CD4-positive, alpha-beta T cell treated with Interleukin-4 for 4 hours (primary cell): ENCODE results near the gene BTLA.
"Not testable (repeated sequence)": the region's sequence is repeated elsewhere in the genome, so short reads cannot be mapped to it uniquely, and the experiment has no call there.

Experiments used
- DNase-seq: peaks from one replicate; pipeline ENCODE4 v3.0.0-alpha.2; 2020

Gene BTLA

GRCh38 chr3:112498914-112499711 lies at the start of gene BTLA:
TSS of gene BTLA (minus strand) at chr3:112499472. CDS start at chr3:112499358, 114 bp downstream.
- DNase-seq = peak; percentile 42

GRCh38 chr3:112546216-112546759 lies 47.0 kb upstream of the BTLA start:
- no peak for DNase-seq

- no peak for DNase-seq
Observed at GRCh38 chr3:112539825-112540650, 40.8 kb upstream of the BTLA start.

GRCh38 chr3:112531358-112531781 lies 32.1 kb upstream of the BTLA start:
- DNase-seq = peak; percentile 36

- DNase-seq = no peak
Observed at GRCh38 chr3:112530573-112530972, 31.3 kb upstream of the BTLA start.

GRCh38 chr3:112524127-112524526 lies 24.9 kb upstream of the BTLA start:
- DNase-seq = not testable (repeated sequence)

- DNase-seq = peak; percentile 71
Observed at GRCh38 chr3:112519424-112520001, 20.2 kb upstream of the BTLA start.

GRCh38 chr3:112518970-112519369 lies 19.7 kb upstream of the BTLA start:
- not testable (repeated sequence) for DNase-seq

- peak; percentile 27 for DNase-seq
Observed at GRCh38 chr3:112514527-112515128, 15.4 kb upstream of the BTLA start.

- DNase-seq = no peak
Observed at GRCh38 chr3:112512320-112512719, 13.0 kb upstream of the BTLA start.

GRCh38 chr3:112508860-112509259 lies 9.6 kb upstream of the BTLA start:
- DNase-seq = no peak

- DNase-seq = no peak
Observed at GRCh38 chr3:112508261-112508660, 9.0 kb upstream of the BTLA start.

GRCh38 chr3:112505907-112506306 lies 6.6 kb upstream of the BTLA start:
- DNase-seq = no peak

GRCh38 chr3:112504123-112504522 lies 4.9 kb upstream of the BTLA start:
- DNase-seq = no peak

GRCh38 chr3:112503304-112503972 lies 4.2 kb upstream of the BTLA start:
- no peak for DNase-seq

GRCh38 chr3:112500621-112501020 lies 1.3 kb upstream of the BTLA start:
- DNase-seq = no peak

GRCh38 chr3:112497897-112498548 lies 1.2 kb downstream of the BTLA start:
- no peak for DNase-seq

GRCh38 chr3:112496366-112497067 lies 2.8 kb downstream of the BTLA start:
- DNase-seq = peak; percentile 15

- DNase-seq = not testable (repeated sequence)
Observed at GRCh38 chr3:112494448-112494767, 4.9 kb downstream of the BTLA start.

GRCh38 chr3:112492124-112492523 lies 7.1 kb downstream of the BTLA start:
- DNase-seq = no peak

- DNase-seq = no peak
Observed at GRCh38 chr3:112491373-112491772, 7.9 kb downstream of the BTLA start.
